ENCODE data around the gene LMBR1L. TPM values are rescaled to one million over a fixed set of nuclear protein-coding genes. Genes with fewer than 3 reads are reported as not detected.

LMBR1L gene
- total RNA-seq, 1 experiment from 2014 or later = 55.1 TPM

- Histone ChIP-seq H3K23ac (ENCODE audit: insufficient read length, low read depth, low read length) (no peak overlapping the region), H3K14ac (ENCODE audit: insufficient read depth, low read length) (no peak overlapping the region), H3K56ac (ENCODE audit: insufficient read length, low read depth, low read length) (no peak overlapping the region), H3K4me2 (ENCODE audit: insufficient read depth, insufficient read length, low read length) (no peak overlapping the region), H4K8ac (replicated peaks; ENCODE audit: insufficient read length, low read depth, low read length) (no peak overlapping the region), H4K20me1 (ENCODE audit: control insufficient read depth, insufficient read depth, insufficient read length) (peaks cover 8% of the 10 kb centered on the region), H3K27ac (ENCODE audit: insufficient read length, low read depth, low read length) (no peak overlapping the region), H3K18ac (ENCODE audit: insufficient read length, low read depth, low read length) (no peak overlapping the region), H3K79me2 (ENCODE audit: insufficient read depth, low read length) (no peaks in the 10 kb centered on the region), H2BK20ac (ENCODE audit: low read depth, low read length, poor library complexity, severe bottlenecking) (no peak overlapping the region), H2BK15ac (ENCODE audit: low read depth, low read length) (no peak overlapping the region), H3T11ph (ENCODE audit: low read length) (no peak overlapping the region), H3K9me3 (ENCODE audit: control insufficient read depth, low read depth, low read length) (no peaks in the 10 kb centered on the region), H3K23me2 (ENCODE audit: insufficient read length, low read depth, low read length, poor library complexity, severe bottlenecking) (peaks cover 18% of the 10 kb centered on the region), H2BK120ac (ENCODE audit: low read depth, low read length, poor library complexity, severe bottlenecking) (no peak overlapping the region), H3K4ac (ENCODE audit: low read depth, low read length) (no peak overlapping the region), H3K27me3 (ENCODE audit: insufficient read depth, low read length) (peaks cover 64% of the 10 kb centered on the region), H2BK12ac (ENCODE audit: insufficient read length, low read depth, low read length) (no peak overlapping the region), H3K79me1 (ENCODE audit: insufficient read depth, low read depth, low read length, poor library complexity, severe bottlenecking) (no peaks in the 10 kb centered on the region), H4K91ac (ENCODE audit: insufficient read length, low read depth, low read length) (no peak overlapping the region), H2AK5ac (ENCODE audit: insufficient read length, low read length) (no peak overlapping the region), H3K4me1 (ENCODE audit: insufficient read depth, low read length) (no peaks in the 10 kb centered on the region), H2BK5ac (ENCODE audit: insufficient read length, low read length) (no peak overlapping the region), H2AFZ (ENCODE audit: low read length) (no peak overlapping the region), H4K5ac (ENCODE audit: insufficient read length, low read depth, low read length) (no peak overlapping the region), H3K9ac (ENCODE audit: extremely low read depth, insufficient read length, low read length) (no peak overlapping the region)
- H3K36me3 Mint-ChIP-seq (ENCODE audit: insufficient read depth in 1 of 3, low read depth in 3 of 3) = peaks cover 2 to 13% (median 9%) of the 10 kb centered on the region in 3 experiments; a peak in 5 of 7 replicates
- H3K27me3 Mint-ChIP-seq (ENCODE audit: low read depth) = peaks cover 81% of the 10 kb centered on the region
- H3K9me3 Mint-ChIP-seq = no peaks in the 10 kb centered on the region; a peak in 1 of 5 replicates
- H3K4me1 Mint-ChIP-seq = peaks cover 37 to 64% of the 10 kb centered on the region in 2 experiments
- no peak for DNase-seq
- no CpG with 5 or more reads among the region's 4 CpGs for WGBS (ENCODE audit: extremely low coverage, insufficient read length, low lambda C conversion rate)
- H3K4me3 Mint-ChIP-seq = peak overlapping the region in 1 of 2 experiments; percentile 77; a peak in 2 of 5 replicates
- peak overlapping the region in 1 of 3 experiments; percentile 31; a peak in 1 of 7 replicates for H3K27ac Mint-ChIP-seq
- no peak for TF ChIP-seq CTCF (conservative IDR thresholded peaks at IDR 0.05)
Measured at GRCh38 chr12:49092816-49093406, 17.7 kb downstream of the LMBR1L start.

Measured in H9 (cell line).